Body of pancreas (tissue), 4 donors: ENCODE data around the gene C1orf116. TPM values are rescaled to one million over a fixed set of nuclear protein-coding genes. Genes with fewer than 3 reads are reported as not detected.

Experiments used
- ATAC-seq: fragments of 150-250 bp; one replicate; pipeline ENCODE4 v1.9.1; 2016
- DNase-seq, 4 donors: peaks; one replicate each; pipeline ENCODE4 v3.0.0-alpha.2; 2019
- H3K27ac ChIP-seq, 4 donors: fragments of 200-600 bp; sonication (generic); 1 replicate in 3 of 4; 2 replicates in 1 of 4; pipeline versions ENCODE4 v1.5.1 to v1.6.1; 2016 to 2019; ENCODE audit warnings: mild to moderate bottlenecking in 1 of 4, mixed read lengths in 1 of 4, moderate library complexity in 1 of 4
- H3K27me3 ChIP-seq, 2 donors: fragments of 200-600 bp; sonication (generic); one replicate each; pipeline ENCODE4 v1.6.0; 2016; ENCODE audit warnings: mild to moderate bottlenecking in 1 of 2
- H3K36me3 ChIP-seq, 2 donors: fragments of 200-600 bp; sonication (generic); replicated peaks in 1 of 2; 2 replicates each; pipeline ENCODE4 v1.5.1; 2016; ENCODE audit warnings: low read depth in 2 of 2; ENCODE audit not compliant: insufficient read depth in 1 of 2
- H3K4me1 ChIP-seq: fragments of 200-600 bp; sonication (generic); one replicate; pipeline ENCODE4 v1.6.0; 2016
- H3K4me3 ChIP-seq, 2 donors: fragments of 200-600 bp; sonication (generic); 1 replicate in 1 of 2; 2 replicates in 1 of 2; pipeline ENCODE4 v1.5.1; 2016 to 2019
- H3K9me3 ChIP-seq, 3 donors: fragments of 200-600 bp; sonication (generic); 1 replicate in 2 of 3; 2 replicates in 1 of 3; pipeline ENCODE4 v1.5.1; 2016
- CTCF ChIP-seq, 7 experiments: fragments of 450-650 bp in 4 of 7; fragments of 200-600 bp in 3 of 7; sonication (generic) in 3 of 7; IDR thresholded peaks; one replicate each; pipeline ENCODE4 v1.5.1; 2016 to 2019; ENCODE audit warnings: antibody characterized with exemption in 7 of 7
- POLR2A ChIP-seq, 3 donors: fragments of 450-650 bp; IDR thresholded peaks; one replicate each; pipeline ENCODE4 v1.6.1; 2016; ENCODE audit warnings: antibody characterized with exemption in 3 of 3, mild to moderate bottlenecking in 2 of 3
- WGBS, 2 donors: methylation state at CpG; one replicate each; pipeline ENCODE4 v1.1.5; 2017; 5-methylcytosine and 5-hydroxymethylcytosine counted together
- intact Hi-C: fragments of 100-400 bp; cut with DNase I; formaldehyde crosslinking; loops from one replicate; pipeline ENCODE4 v1.15.1; 2023
- total RNA-seq, 2 donors: library from RNA; depleted of rRNA; stranded (reverse); fragments of >200 nt; gene quantifications; one replicate each; pipeline ENCODE4 v1.1.0, GENCODE V29; 2016

The C1orf116 gene
- total RNA-seq, 2 donors from 2014 or later: 11.2 to 23.3 TPM

DNA sequence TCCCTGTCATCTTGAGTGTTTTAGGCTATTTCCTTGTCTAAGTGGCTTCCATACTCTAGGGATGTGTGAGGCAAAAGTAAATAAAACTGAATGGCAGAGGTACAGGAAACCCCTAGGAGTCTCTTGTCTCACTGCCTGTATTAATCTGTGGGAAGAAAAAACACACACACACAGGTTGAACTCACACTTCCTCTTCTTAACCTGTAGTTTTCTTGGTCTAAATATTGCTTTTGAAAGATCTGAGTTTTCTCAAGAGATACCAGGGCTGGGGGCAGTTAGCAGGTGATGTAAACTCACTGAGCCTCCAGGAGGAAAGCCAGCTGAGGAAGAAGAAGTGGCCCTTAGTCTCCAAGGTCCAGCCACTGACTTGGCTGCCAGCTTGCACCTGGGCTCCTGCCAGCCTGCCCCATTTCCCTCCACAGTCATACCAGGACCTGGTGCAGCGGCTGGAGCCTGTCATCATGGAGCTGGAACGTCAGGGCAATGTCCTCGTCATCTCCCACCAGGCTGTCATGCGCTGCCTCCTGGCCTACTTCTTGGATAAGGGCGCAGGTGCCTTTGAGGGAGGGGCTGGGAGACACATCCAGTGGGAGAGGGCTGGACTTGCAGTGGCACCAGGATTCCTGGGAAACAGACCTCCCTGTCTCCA lies 37.4 kb upstream of the C1orf116 start:
- no peaks in the 10 kb centered on the region for H3K9me3 ChIP-seq
- H3K36me3 ChIP-seq: peaks cover 0 to 13% of the 10 kb centered on the region in 2 donors
- ATAC-seq (no peak), DNase-seq (no peak)
- intact Hi-C loops: no loop called here
- no peak overlapping the region for H3K27ac ChIP-seq
- H3K4me1 ChIP-seq: no peaks in the 10 kb centered on the region
- H3K4me3 ChIP-seq: no peak overlapping the region
- H3K27me3 ChIP-seq: no peaks in the 10 kb centered on the region
- WGBS, 2 donors: 93 to 98% methylated on average over 5 of the region's 5 CpGs
- no peak for TF ChIP-seq CTCF (IDR thresholded peaks at IDR 0.05)
- TF ChIP-seq POLR2A (IDR thresholded peaks at IDR 0.05): no peak

GRCh38 chr1:207069061-207069460 lies 36.5 kb upstream of the C1orf116 start:
- peaks cover 4% of the 10 kb centered on the region for H3K4me1 ChIP-seq
- no peak overlapping the region for H3K4me3 ChIP-seq
- no peak for DNase-seq
- H3K27me3 ChIP-seq: no peaks in the 10 kb centered on the region
- H3K36me3 ChIP-seq: peaks cover 0 to 13% of the 10 kb centered on the region in 2 donors
- H3K27ac ChIP-seq: no peak overlapping the region
- intact Hi-C loops: no loop called here
- no peak for ATAC-seq
- WGBS, 2 donors: 81 to 96% methylated on average over 3 of the region's 3 CpGs
- no peaks in the 10 kb centered on the region for H3K9me3 ChIP-seq
- TF ChIP-seq POLR2A (IDR thresholded peaks at IDR 0.05): no peak
- no peak for TF ChIP-seq CTCF (IDR thresholded peaks at IDR 0.05)

DNA sequence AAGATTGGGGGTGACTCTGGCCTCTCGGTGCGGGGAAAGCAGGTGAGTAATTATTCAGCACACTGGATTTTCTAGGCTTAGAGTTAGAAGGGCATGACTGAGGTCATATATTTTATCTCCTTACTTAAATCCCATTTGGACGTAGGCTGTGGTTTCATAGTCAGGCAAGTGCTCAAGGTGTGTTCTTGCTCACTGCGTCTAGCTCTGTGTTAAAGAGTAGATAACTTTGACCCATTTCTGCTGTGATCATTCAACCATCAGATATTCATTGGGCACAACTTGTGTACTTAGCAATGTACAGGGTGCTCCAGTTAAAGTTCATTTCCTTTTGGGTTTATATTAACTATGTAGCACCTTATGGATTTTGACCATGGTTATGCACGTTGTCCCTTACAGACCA lies 35.1 kb upstream of the C1orf116 start:
- WGBS, 2 donors: 91 to 97% methylated on average over 5 of the region's 5 CpGs
- no peaks in the 10 kb centered on the region for H3K27me3 ChIP-seq
- peaks cover 5% of the 10 kb centered on the region for H3K4me1 ChIP-seq
- H3K4me3 ChIP-seq: no peak overlapping the region
- peaks cover 0 to 15% of the 10 kb centered on the region in 2 donors for H3K36me3 ChIP-seq
- no peak for DNase-seq
- ATAC-seq: no peak
- intact Hi-C loops: no loop called here
- H3K9me3 ChIP-seq: no peaks in the 10 kb centered on the region
- no peak for TF ChIP-seq POLR2A (IDR thresholded peaks at IDR 0.05)
- no peak for TF ChIP-seq CTCF (IDR thresholded peaks at IDR 0.05)
- H3K27ac ChIP-seq: no peak overlapping the region

DNA sequence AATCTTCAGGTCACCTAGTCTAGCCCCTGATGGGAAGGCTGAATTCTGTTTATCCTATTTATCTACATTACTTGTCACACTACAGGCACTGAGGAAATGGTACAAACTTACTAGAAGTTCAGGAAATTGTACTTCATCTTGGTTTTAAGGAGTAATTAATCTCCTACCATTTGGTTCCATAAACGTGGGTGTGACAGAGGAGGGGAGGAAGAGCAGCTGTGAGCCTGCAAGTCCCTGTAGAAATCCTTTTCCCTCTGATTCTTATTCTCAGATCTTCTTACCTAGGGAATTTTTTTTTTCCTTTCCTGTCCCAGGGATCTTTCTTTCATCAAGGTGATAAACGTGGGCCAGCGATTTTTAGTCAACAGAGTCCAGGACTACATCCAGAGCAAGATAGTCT lies 34.6 kb upstream of the C1orf116 start:
- H3K4me1 ChIP-seq: peaks cover 5% of the 10 kb centered on the region
- H3K4me3 ChIP-seq: no peak overlapping the region
- 43 to 58% methylated on average over 3 of the region's 3 CpGs for WGBS, 2 donors
- H3K36me3 ChIP-seq: peaks cover 0 to 15% of the 10 kb centered on the region in 2 donors
- ATAC-seq (no peak), DNase-seq (no peak)
- no peak for TF ChIP-seq CTCF (IDR thresholded peaks at IDR 0.05)
- TF ChIP-seq POLR2A (IDR thresholded peaks at IDR 0.05): no peak
- H3K9me3 ChIP-seq: no peaks in the 10 kb centered on the region
- no peaks in the 10 kb centered on the region for H3K27me3 ChIP-seq
- intact Hi-C loops: no loop called here
- H3K27ac ChIP-seq: no peak overlapping the region

- intact Hi-C loops: no loop called here
- H3K36me3 ChIP-seq: peaks cover 0 to 17% of the 10 kb centered on the region in 2 donors
- H3K9me3 ChIP-seq: no peaks in the 10 kb centered on the region
- TF ChIP-seq CTCF (IDR thresholded peaks at IDR 0.05): no peak
- TF ChIP-seq POLR2A (IDR thresholded peaks at IDR 0.05): no peak
- peak overlapping the region in 1 of 4 donors; percentile 23 for H3K27ac ChIP-seq
- H3K4me3 ChIP-seq: no peak overlapping the region
- ATAC-seq (peak; percentile 88), DNase-seq (peak; percentile 27 to 75 (median 63))
- peaks cover 5% of the 10 kb centered on the region for H3K4me1 ChIP-seq
- WGBS, 2 donors: 50 to 61% methylated on average over 8 of the region's 8 CpGs
- H3K27me3 ChIP-seq: no peaks in the 10 kb centered on the region
Measured at GRCh38 chr1:207064561-207064960, 32.0 kb upstream of the C1orf116 start.
